Measurements from ENCODE around the gene PLCD3.

GRCh38 chr17:45070809-45071208, 61.5 kb downstream of the PLCD3 start:
- TF ChIP-seq CTCF (IDR thresholded peaks at IDR 0.05) (no peak), POLR2A (IDR thresholded peaks at IDR 0.05) (no peak)
